Esophagus muscularis mucosa (tissue), 4 donors: ENCODE measurements around the gene CAMK1G.

Experiments used
- EP300 ChIP-seq: sonication (generic); formaldehyde crosslinking; IDR thresholded peaks from one replicate; pipeline ENCODE4 v1.6.1; 2017; ENCODE audit warnings: antibody characterized with exemption
- POLR2A ChIP-seq: fragments of 450-650 bp; IDR thresholded peaks from one replicate; pipeline ENCODE4 v1.6.1; 2017; ENCODE audit warnings: antibody characterized with exemption, moderate library complexity, mild to moderate bottlenecking, low read depth
- POLR2AphosphoS5 ChIP-seq, 2 donors: sonication (generic); formaldehyde crosslinking; IDR thresholded peaks; one replicate each; pipeline ENCODE4 v1.6.1; 2017; ENCODE audit warnings: antibody characterized with exemption in 2 of 2
- TF ChIP-seq, protein P1 (sequence below), 3 experiments: fragments of 200-600 bp in 2 of 3; fragments of 450-650 bp in 1 of 3; sonication (generic) in 2 of 3; IDR thresholded peaks; one replicate each; pipeline ENCODE4 v1.5.1; 2017 to 2019; ENCODE audit warnings: antibody characterized with exemption in 3 of 3, mild to moderate bottlenecking in 2 of 3, moderate library complexity in 1 of 3

DNA sequence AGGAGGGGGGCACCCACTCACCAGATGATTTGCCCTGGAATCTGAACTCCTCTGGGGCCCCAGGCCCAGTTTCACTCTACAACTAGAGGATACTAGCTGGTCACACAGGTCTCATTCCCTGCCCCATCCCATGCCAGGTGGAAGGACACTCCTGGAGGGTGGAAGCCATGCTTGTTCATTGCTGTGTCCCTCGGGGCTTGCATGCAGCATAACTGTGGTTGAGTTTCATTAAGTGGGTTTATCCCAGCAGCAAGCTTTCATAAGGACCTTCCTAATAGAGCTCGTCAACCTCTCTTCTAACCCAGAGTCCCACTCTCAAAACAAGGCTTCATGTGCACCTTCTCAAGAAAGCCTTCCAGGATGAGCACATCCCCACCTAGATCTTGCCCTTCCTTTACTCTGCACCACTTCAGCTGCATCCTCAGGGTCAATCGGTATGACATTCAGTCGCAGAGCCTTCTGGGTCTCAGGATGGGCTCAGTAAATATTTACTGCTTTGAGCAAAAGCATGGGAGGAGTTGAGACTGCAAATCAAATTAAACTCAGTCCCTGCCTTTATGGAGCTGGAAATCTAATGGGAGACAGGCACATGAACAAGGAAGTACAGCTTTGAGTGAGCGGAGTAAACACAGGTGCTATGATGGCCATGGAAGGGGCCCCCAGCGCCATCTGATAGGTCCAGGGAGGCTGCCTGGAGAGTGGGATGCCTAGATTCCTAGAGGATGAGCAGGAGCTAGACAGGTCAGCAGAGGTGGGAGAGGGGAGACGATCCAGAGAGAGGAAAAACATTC lies 36.4 kb downstream of the CAMK1G start:
- TF ChIP-seq, protein P1, sequence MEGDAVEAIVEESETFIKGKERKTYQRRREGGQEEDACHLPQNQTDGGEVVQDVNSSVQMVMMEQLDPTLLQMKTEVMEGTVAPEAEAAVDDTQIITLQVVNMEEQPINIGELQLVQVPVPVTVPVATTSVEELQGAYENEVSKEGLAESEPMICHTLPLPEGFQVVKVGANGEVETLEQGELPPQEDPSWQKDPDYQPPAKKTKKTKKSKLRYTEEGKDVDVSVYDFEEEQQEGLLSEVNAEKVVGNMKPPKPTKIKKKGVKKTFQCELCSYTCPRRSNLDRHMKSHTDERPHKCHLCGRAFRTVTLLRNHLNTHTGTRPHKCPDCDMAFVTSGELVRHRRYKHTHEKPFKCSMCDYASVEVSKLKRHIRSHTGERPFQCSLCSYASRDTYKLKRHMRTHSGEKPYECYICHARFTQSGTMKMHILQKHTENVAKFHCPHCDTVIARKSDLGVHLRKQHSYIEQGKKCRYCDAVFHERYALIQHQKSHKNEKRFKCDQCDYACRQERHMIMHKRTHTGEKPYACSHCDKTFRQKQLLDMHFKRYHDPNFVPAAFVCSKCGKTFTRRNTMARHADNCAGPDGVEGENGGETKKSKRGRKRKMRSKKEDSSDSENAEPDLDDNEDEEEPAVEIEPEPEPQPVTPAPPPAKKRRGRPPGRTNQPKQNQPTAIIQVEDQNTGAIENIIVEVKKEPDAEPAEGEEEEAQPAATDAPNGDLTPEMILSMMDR (IDR thresholded peaks at IDR 0.05): no peak
- TF ChIP-seq POLR2AphosphoS5 (IDR thresholded peaks at IDR 0.05) (no peak), POLR2A (no peak), EP300 (no peak)
